Upper lobe of left lung (tissue), 6 donors: ENCODE results near the gene CPT1A. TPM values are rescaled to one million over a fixed set of nuclear protein-coding genes. Genes with fewer than 3 reads are reported as not detected.
"Not testable (repeated sequence)": the region's sequence is repeated elsewhere in the genome, so short reads cannot be mapped to it uniquely, and the experiment has no call there.

Experiments
- ATAC-seq, 2 donors: fragments of 200-7000 bp; cut with Tn5 transposase; one replicate each; pipeline ENCODE4 v1.9.1; 2022; ENCODE audit warnings: mild to moderate bottlenecking in 2 of 2, moderate library complexity in 2 of 2; ENCODE audit not compliant: low FRiP score in 2 of 2
- DNase-seq, 2 donors: peaks; one replicate each; pipeline ENCODE4 v3.0.0-alpha.2; 2019 to 2020
- H3K27ac ChIP-seq, 4 donors: fragments of 200-600 bp; sonication (generic); one replicate each; pipeline ENCODE4 v1.5.1; 2016 to 2019
- H3K27me3 ChIP-seq, 4 donors: fragments of 200-600 bp; sonication (generic); one replicate each; pipeline ENCODE4 v1.5.1; 2017 to 2019
- H3K36me3 ChIP-seq, 4 donors: fragments of 200-600 bp; sonication (generic); one replicate each; pipeline ENCODE4 v1.5.1; 2016 to 2019
- H3K4me1 ChIP-seq, 4 donors: fragments of 200-600 bp; sonication (generic); one replicate each; pipeline ENCODE4 v1.5.1; 2018 to 2019
- H3K4me3 ChIP-seq, 4 donors: fragments of 200-600 bp; sonication (generic); one replicate each; pipeline ENCODE4 v1.5.1; 2017 to 2019; ENCODE audit warnings: mild to moderate bottlenecking in 2 of 4, moderate library complexity in 1 of 4
- H3K9me3 ChIP-seq, 4 donors: fragments of 200-600 bp; sonication (generic); one replicate each; pipeline ENCODE4 v1.5.1; 2018 to 2019
- CTCF ChIP-seq, 6 experiments: fragments of 450-650 bp in 4 of 6; fragments of 200-600 bp in 2 of 6; sonication (generic) in 2 of 6; IDR thresholded peaks; one replicate each; pipeline ENCODE4 v1.5.1; 2016 to 2019; ENCODE audit warnings: antibody characterized with exemption in 6 of 6
- EP300 ChIP-seq, 4 donors: sonication (generic); formaldehyde crosslinking; IDR thresholded peaks; one replicate each; pipeline ENCODE4 v1.5.1; 2017; ENCODE audit warnings: antibody characterized with exemption in 4 of 4, control low read depth in 2 of 4
- POLR2A ChIP-seq, 4 donors: fragments of 450-650 bp; IDR thresholded peaks; one replicate each; pipeline ENCODE4 v1.5.1; 2016 to 2017; ENCODE audit warnings: antibody characterized with exemption in 4 of 4, mild to moderate bottlenecking in 2 of 4
- POLR2AphosphoS5 ChIP-seq, 2 donors: sonication (generic); formaldehyde crosslinking; IDR thresholded peaks; one replicate each; pipeline ENCODE4 v1.5.1; 2017; ENCODE audit warnings: antibody characterized with exemption in 2 of 2
- whole genome bisulfite sequencing, 2 donors: methylation state at CpG; one replicate each; pipeline ENCODE4 v1.1.5; 2017 to 2018; 5-methylcytosine and 5-hydroxymethylcytosine counted together
- total RNA-seq, 6 donors: library from RNA; depleted of rRNA in 4 of 6; stranded (reverse); fragments of >200 nt in 4 of 6; gene quantifications; one replicate each; pipeline versions ENCODE4 v1.1.0 to v1.2.1, GENCODE V29; 2016 to 2021
- donor health status: DM: no; HTN: no; CAD: no; lungs with moderate emphysema.
- donor health status: DM: no; HTN: yes; CAD: no; lungs with severe emphysema.

Gene CPT1A
- 10 to 100 TPM; 38.2 to 91.8 (median 63.3) TPM for total RNA-seq

GRCh38 chr11:68841718-68842426 lies at the start of gene CPT1A:
CPT1A (minus strand) TSS chr11:68841916; CDS start chr11:68815474, 26,442 bp downstream.
- DNase-seq = peak; percentile 89 to 96
- no peaks in the 10 kb centered on the region for H3K9me3 ChIP-seq
- peak; percentile 43 to 81 for ATAC-seq
- TF ChIP-seq EP300 (IDR thresholded peaks at IDR 0.05) (no peak), POLR2AphosphoS5 (IDR thresholded peaks at IDR 0.05) (peak; percentile 43 to 54), POLR2A (IDR thresholded peaks at IDR 0.05) (peak in 2 of 4 donors; percentile 26 to 76), CTCF (IDR thresholded peaks at IDR 0.05) (peak in 2 of 6 experiments; percentile 12 to 17)
- H3K4me1 ChIP-seq = peaks cover 42 to 67% (median 53%) of the 10 kb centered on the region in 4 donors
- 18 to 26% methylated on average over 18 to 24 of the region's 82 CpGs for WGBS, 2 donors
- H3K27ac ChIP-seq = peak within 1 kb of the TSS; percentile 89 to 97 (median 96)
- peak within 1 kb of the TSS; percentile 60 to 94 (median 84) for H3K4me3 ChIP-seq
- H3K27me3 ChIP-seq = no peaks in the 10 kb centered on the region
- H3K36me3 ChIP-seq = peaks cover 0 to 5% (median 0%) of the 10 kb centered on the region in 4 donors

DNA sequence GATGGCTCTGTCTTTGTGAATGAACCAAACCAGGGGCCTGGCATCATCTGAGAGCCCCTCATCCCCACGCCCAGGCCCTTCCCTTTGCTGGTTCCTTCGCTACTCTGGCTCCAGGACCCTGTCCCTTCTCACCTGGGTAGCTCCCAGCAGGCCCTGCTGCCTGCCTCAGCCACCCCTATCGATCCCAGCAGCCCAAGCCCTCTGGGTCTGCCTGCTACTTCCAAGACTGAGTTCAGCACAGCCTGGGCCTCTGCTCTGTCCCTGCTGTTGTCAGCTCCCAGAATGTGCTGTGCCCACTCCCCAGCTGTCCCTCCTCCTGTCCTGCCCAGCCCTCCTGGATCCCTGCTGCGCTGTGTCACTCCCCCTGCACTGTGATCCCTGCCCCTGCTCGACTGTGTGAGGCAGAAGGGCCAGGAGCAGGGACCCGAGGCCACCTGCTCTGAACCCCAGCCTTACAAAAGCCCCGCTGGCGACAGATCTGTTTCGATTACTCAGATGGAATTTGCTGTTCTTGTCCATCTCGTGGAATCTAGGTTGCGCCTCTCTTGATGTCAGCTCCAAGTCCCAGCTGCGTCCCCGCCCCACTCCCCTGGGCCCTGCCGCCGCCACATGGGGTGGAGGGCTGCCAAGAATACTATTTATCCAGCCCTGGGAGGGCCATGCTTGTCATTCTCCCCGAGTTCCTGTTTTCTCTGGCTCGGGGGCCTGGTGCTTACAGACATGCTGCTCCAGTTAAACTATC lies 48.9 kb upstream of the CPT1A start:
- Histone ChIP-seq H3K27ac (peak overlapping the region in 3 of 4 donors; percentile 13 to 43 (median 16)), H3K4me3 (no peak overlapping the region), H3K9me3 (no peaks in the 10 kb centered on the region), H3K36me3 (peaks cover 8 to 45% (median 41%) of the 10 kb centered on the region in 4 donors), H3K4me1 (peaks cover 0 to 13% (median 10%) of the 10 kb centered on the region in 4 donors), H3K27me3 (no peaks in the 10 kb centered on the region)
- ATAC-seq = peak; percentile 69 to 88
- 47 to 61% methylated on average over 14 to 17 of the region's 17 CpGs for WGBS, 2 donors
- peak in 1 of 2 donors; percentile 43 for TF ChIP-seq POLR2AphosphoS5 (IDR thresholded peaks at IDR 0.05)
- no peak for TF ChIP-seq CTCF (IDR thresholded peaks at IDR 0.05)
- peak; percentile 42 to 85 for DNase-seq

- TF ChIP-seq EP300 (IDR thresholded peaks at IDR 0.05) (no peak), POLR2AphosphoS5 (IDR thresholded peaks at IDR 0.05) (no peak), CTCF (IDR thresholded peaks at IDR 0.05) (peak in 2 of 6 experiments; percentile 8 to 22), POLR2A (IDR thresholded peaks at IDR 0.05) (no peak)
- peaks cover 0 to 13% (median 10%) of the 10 kb centered on the region in 4 donors for H3K4me1 ChIP-seq
- H3K27me3 ChIP-seq = no peaks in the 10 kb centered on the region
- H3K36me3 ChIP-seq = peaks cover 7 to 38% (median 34%) of the 10 kb centered on the region in 4 donors
- 73 to 83% methylated on average over 10 to 18 of the region's 18 CpGs for WGBS, 2 donors
- no peaks in the 10 kb centered on the region for H3K9me3 ChIP-seq
- H3K27ac ChIP-seq = peak overlapping the region in 2 of 4 donors; percentile 13 to 43
- H3K4me3 ChIP-seq = no peak overlapping the region
- DNase-seq (peak in 1 of 2 donors; percentile 83), ATAC-seq (peak; percentile 52 to 92)
Observed at GRCh38 chr11:68889948-68890446, 48.3 kb upstream of the CPT1A start.

DNA sequence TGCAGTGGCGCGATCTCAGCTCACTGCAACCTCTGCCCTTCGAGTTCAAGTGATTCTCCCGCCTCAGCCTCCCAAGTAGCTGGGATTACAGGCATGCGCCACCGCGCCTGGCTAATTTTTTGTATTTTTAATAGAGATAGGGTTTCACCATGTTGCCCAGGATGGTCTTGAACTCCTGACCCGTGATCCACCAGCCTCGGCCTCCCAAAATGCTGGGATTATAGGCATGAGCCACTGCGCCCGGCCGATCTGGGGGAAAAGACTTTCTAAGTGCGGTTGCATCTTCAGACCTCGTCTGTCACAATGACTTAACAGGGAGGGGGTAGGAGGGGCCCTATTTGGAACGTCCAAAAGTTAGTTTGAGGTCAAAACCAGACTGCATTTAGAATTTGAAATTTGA lies 43.1 kb upstream of the CPT1A start:
- H3K27ac ChIP-seq, H3K4me1 ChIP-seq, H3K36me3 ChIP-seq, H3K9me3 ChIP-seq, ATAC-seq, H3K4me3 ChIP-seq, H3K27me3 ChIP-seq, DNase-seq: not testable (repeated sequence)
- 96 to 97% methylated on average over 15 of the region's 15 CpGs for WGBS, 2 donors

- no peaks in the 10 kb centered on the region for H3K9me3 ChIP-seq
- ATAC-seq (no peak), DNase-seq (no peak)
- 92 to 98% methylated on average over 11 to 13 of the region's 13 CpGs for WGBS, 2 donors
- TF ChIP-seq CTCF (IDR thresholded peaks at IDR 0.05) (no peak), EP300 (IDR thresholded peaks at IDR 0.05) (no peak)
- no peak overlapping the region for H3K27ac ChIP-seq
- no peaks in the 10 kb centered on the region for H3K27me3 ChIP-seq
- H3K36me3 ChIP-seq = no peaks in the 10 kb centered on the region
- H3K4me1 ChIP-seq = no peaks in the 10 kb centered on the region
- H3K4me3 ChIP-seq = no peak overlapping the region
Observed at GRCh38 chr11:68882391-68882790, 40.7 kb upstream of the CPT1A start.
